Lower lobe of right lung (tissue), 2 donors: ENCODE measurements around the gene CCND1. TPM values are rescaled to one million over a fixed set of nuclear protein-coding genes. Genes with fewer than 3 reads are reported as not detected.
A peak's percentile ranks its signal among the peaks of the same experiment; 100 is the strongest.

ENCODE experiments used
- ATAC-seq, 2 donors: fragments of 200-7000 bp; cut with Tn5 transposase; one replicate each; pipeline ENCODE4 v1.9.1; 2020 to 2022; ENCODE audit warnings: mild to moderate bottlenecking in 2 of 2, moderate library complexity in 2 of 2
- DNase-seq: peaks from one replicate; pipeline ENCODE4 v3.0.0-alpha.2; 2020
- H3K27ac ChIP-seq: fragments of 200-600 bp; one replicate; pipeline ENCODE4 v1.8.0; 2022
- H3K27me3 ChIP-seq: fragments of 200-600 bp; one replicate; pipeline ENCODE4 v1.8.0; 2022; ENCODE audit warnings: low read depth
- H3K36me3 ChIP-seq: fragments of 200-600 bp; one replicate; pipeline ENCODE4 v1.8.0; 2022; ENCODE audit warnings: mild to moderate bottlenecking
- H3K4me1 ChIP-seq: fragments of 200-600 bp; one replicate; pipeline ENCODE4 v1.8.0; 2022
- H3K4me3 ChIP-seq: fragments of 200-600 bp; one replicate; pipeline ENCODE4 v1.8.0; 2022; ENCODE audit warnings: mild to moderate bottlenecking
- H3K9me3 ChIP-seq: fragments of 200-600 bp; one replicate; pipeline ENCODE4 v1.8.0; 2022
- CTCF ChIP-seq: fragments of 200-600 bp; IDR thresholded peaks from one replicate; pipeline ENCODE4 v1.8.0; 2022; ENCODE audit warnings: antibody characterized with exemption, mild to moderate bottlenecking
- intact Hi-C: fragments of 100-400 bp; cut with DNase I; formaldehyde crosslinking; loops from one replicate; pipeline ENCODE4 v1.11.0; 2022
- total RNA-seq: library from RNA; stranded (reverse); fragmentation: NEBNext Ultra II Directional; extraction: Animal tissue kit (Norgen Biotek cat#: 25700); gene quantifications from one replicate; pipeline ENCODE4 v1.2.1, GENCODE V29; 2021
- donor health status: DM: no; HTN: yes; CAD: no; lungs with severe emphysema.

CCND1 gene
- total RNA-seq, 1 donor from 2014 or later = 202 TPM

GRCh38 chr11:69697861-69698260, 56.9 kb downstream of the CCND1 start:
- DNase-seq (no peak), ATAC-seq (no peak)
- no peak for TF ChIP-seq CTCF
- Histone ChIP-seq H3K27ac (no peak overlapping the region), H3K36me3 (no peaks in the 10 kb centered on the region), H3K4me3 (no peak overlapping the region), H3K4me1 (peaks cover 10% of the 10 kb centered on the region), H3K27me3 (peaks cover 69% of the 10 kb centered on the region), H3K9me3 (no peaks in the 10 kb centered on the region)
- intact Hi-C loops = no loop called here

GRCh38 chr11:69698362-69698761, 57.4 kb downstream of the CCND1 start:
- no peak for DNase-seq
- TF ChIP-seq CTCF = no peak
- intact Hi-C loops = no loop called here
- Histone ChIP-seq H3K4me1 (peaks cover 13% of the 10 kb centered on the region), H3K27me3 (peaks cover 71% of the 10 kb centered on the region), H3K36me3 (no peaks in the 10 kb centered on the region), H3K27ac (no peak overlapping the region), H3K4me3 (no peak overlapping the region), H3K9me3 (no peaks in the 10 kb centered on the region)
- no peak for ATAC-seq

GRCh38 chr11:69699213-69699612, 58.3 kb downstream of the CCND1 start:
- no peak for TF ChIP-seq CTCF
- H3K4me1 ChIP-seq = peaks cover 21% of the 10 kb centered on the region
- ATAC-seq = no peak
- H3K36me3 ChIP-seq = no peaks in the 10 kb centered on the region
- no peak overlapping the region for H3K4me3 ChIP-seq
- DNase-seq = no peak
- no peaks in the 10 kb centered on the region for H3K9me3 ChIP-seq
- no peak overlapping the region for H3K27ac ChIP-seq
- H3K27me3 ChIP-seq = peaks cover 71% of the 10 kb centered on the region
- intact Hi-C loops = no loop called here

- ATAC-seq (peak; percentile 71 to 74), DNase-seq (peak; percentile 72)
- no peak overlapping the region for H3K27ac ChIP-seq
- no peak for TF ChIP-seq CTCF
- H3K9me3 ChIP-seq = no peaks in the 10 kb centered on the region
- intact Hi-C loops = no loop called here
- peaks cover 79% of the 10 kb centered on the region for H3K27me3 ChIP-seq
- peaks cover 26% of the 10 kb centered on the region for H3K4me1 ChIP-seq
- no peak overlapping the region for H3K4me3 ChIP-seq
- H3K36me3 ChIP-seq = no peaks in the 10 kb centered on the region
Measured at GRCh38 chr11:69700278-69701140, 59.6 kb downstream of the CCND1 start.

- no peaks in the 10 kb centered on the region for H3K9me3 ChIP-seq
- peaks cover 26% of the 10 kb centered on the region for H3K4me1 ChIP-seq
- intact Hi-C loops = no loop called here
- TF ChIP-seq CTCF = no peak
- ATAC-seq (no peak), DNase-seq (no peak)
- H3K4me3 ChIP-seq = no peak overlapping the region
- H3K36me3 ChIP-seq = no peaks in the 10 kb centered on the region
- H3K27me3 ChIP-seq = peaks cover 87% of the 10 kb centered on the region
- no peak overlapping the region for H3K27ac ChIP-seq
Measured at GRCh38 chr11:69702239-69702691, 61.3 kb downstream of the CCND1 start.
